Measurements from ENCODE around the gene PKN2.

The PKN2 gene

GRCh38 chr1:88730132-88730675, 46.1 kb downstream of the PKN2 start:
- H2AFZ ChIP-seq (ENCODE audit: low read depth, low read length), result no peak overlapping the region
- peaks cover 9% of the 10 kb centered on the region for H3K9me3 ChIP-seq (ENCODE audit: insufficient read depth, low read length, severe bottlenecking)
- no peaks in the 10 kb centered on the region for H3K27me3 ChIP-seq (ENCODE audit: insufficient read depth, low read length, poor library complexity)
- no peak for TF ChIP-seq EZH2 (IDR thresholded peaks at IDR 0.05; ENCODE audit: borderline replicate concordance, low read depth, low read length, severe bottlenecking)
- TF ChIP-seq, protein P1, sequence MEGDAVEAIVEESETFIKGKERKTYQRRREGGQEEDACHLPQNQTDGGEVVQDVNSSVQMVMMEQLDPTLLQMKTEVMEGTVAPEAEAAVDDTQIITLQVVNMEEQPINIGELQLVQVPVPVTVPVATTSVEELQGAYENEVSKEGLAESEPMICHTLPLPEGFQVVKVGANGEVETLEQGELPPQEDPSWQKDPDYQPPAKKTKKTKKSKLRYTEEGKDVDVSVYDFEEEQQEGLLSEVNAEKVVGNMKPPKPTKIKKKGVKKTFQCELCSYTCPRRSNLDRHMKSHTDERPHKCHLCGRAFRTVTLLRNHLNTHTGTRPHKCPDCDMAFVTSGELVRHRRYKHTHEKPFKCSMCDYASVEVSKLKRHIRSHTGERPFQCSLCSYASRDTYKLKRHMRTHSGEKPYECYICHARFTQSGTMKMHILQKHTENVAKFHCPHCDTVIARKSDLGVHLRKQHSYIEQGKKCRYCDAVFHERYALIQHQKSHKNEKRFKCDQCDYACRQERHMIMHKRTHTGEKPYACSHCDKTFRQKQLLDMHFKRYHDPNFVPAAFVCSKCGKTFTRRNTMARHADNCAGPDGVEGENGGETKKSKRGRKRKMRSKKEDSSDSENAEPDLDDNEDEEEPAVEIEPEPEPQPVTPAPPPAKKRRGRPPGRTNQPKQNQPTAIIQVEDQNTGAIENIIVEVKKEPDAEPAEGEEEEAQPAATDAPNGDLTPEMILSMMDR (IDR thresholded peaks at IDR 0.05; ENCODE audit: borderline replicate concordance, extremely low read depth, low read length, poor library complexity, severe bottlenecking), result no peak
- H3K9ac ChIP-seq (ENCODE audit: low read depth, low read length), result no peak overlapping the region
- no peak overlapping the region for H3K27ac ChIP-seq (ENCODE audit: low read length)
- DNase-seq (no peak), ATAC-seq (ENCODE audit: insufficient read depth, low read depth) (no peak)
- H3K4me2 ChIP-seq (ENCODE audit: insufficient read depth, low read length), result no peak overlapping the region
- H3K4me3 ChIP-seq (ENCODE audit: low read depth in 1 of 2, low read length in 2 of 2), result no peak overlapping the region
- H4K20me1 ChIP-seq (ENCODE audit: insufficient read depth, low read length), result peaks cover 12% of the 10 kb centered on the region; the same call in 1 of the 2 replicates
- peaks cover 96% of the 10 kb centered on the region for H3K79me2 ChIP-seq (ENCODE audit: insufficient read depth, low read length)
- H3K36me3 ChIP-seq (ENCODE audit: insufficient read depth, low read length), result peaks cover 14% of the 10 kb centered on the region; the same call in 1 of the 2 replicates
- H3K4me1 ChIP-seq (ENCODE audit: insufficient read depth, low read length), result no peaks in the 10 kb centered on the region

DNA sequence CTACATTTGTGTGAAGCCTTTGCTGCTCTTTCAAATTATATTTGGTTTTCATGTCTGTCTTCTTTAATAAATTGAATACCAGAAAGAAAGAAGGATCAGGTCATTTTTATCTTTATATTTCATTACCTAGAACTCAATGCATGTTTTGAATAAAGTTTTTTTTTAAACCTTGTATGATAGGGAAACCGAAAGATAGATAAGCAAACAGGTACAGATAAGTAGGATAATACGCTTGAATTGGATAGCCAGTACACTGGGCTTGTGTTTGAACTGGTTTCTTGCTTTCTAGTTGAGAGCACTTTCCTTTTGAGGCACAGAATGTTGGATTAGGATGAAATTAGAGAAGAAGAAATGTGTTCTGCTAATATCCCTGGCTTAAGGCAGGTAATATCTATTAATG, 46.9 kb downstream of the PKN2 start:
- Histone ChIP-seq H3K4me1 (ENCODE audit: insufficient read depth, low read length) (no peaks in the 10 kb centered on the region), H3K27me3 (ENCODE audit: insufficient read depth, low read length, poor library complexity) (no peaks in the 10 kb centered on the region), H3K79me2 (ENCODE audit: insufficient read depth, low read length) (peaks cover 96% of the 10 kb centered on the region), H3K9ac (ENCODE audit: low read depth, low read length) (no peak overlapping the region), H2AFZ (ENCODE audit: low read depth, low read length) (no peak overlapping the region), H3K27ac (ENCODE audit: low read length) (no peak overlapping the region), H3K9me3 (ENCODE audit: insufficient read depth, low read length, severe bottlenecking) (peaks cover 15% of the 10 kb centered on the region), H3K36me3 (ENCODE audit: insufficient read depth, low read length) (peaks cover 15% of the 10 kb centered on the region; the same call in 1 of the 2 replicates), H4K20me1 (ENCODE audit: insufficient read depth, low read length) (peaks cover 11% of the 10 kb centered on the region; the same call in 1 of the 2 replicates), H3K4me3 (ENCODE audit: low read depth in 1 of 2, low read length in 2 of 2) (no peak overlapping the region), H3K4me2 (ENCODE audit: insufficient read depth, low read length) (no peak overlapping the region)
- ATAC-seq (ENCODE audit: insufficient read depth, low read depth) (no peak), DNase-seq (no peak)
- TF ChIP-seq, protein P1 (IDR thresholded peaks at IDR 0.05; ENCODE audit: borderline replicate concordance, extremely low read depth, low read length, poor library complexity, severe bottlenecking), result no peak
- no peak for TF ChIP-seq EZH2 (IDR thresholded peaks at IDR 0.05; ENCODE audit: borderline replicate concordance, low read depth, low read length, severe bottlenecking)

- Histone ChIP-seq H2AFZ (ENCODE audit: low read depth, low read length) (no peak overlapping the region), H4K20me1 (ENCODE audit: insufficient read depth, low read length) (peaks cover 10% of the 10 kb centered on the region), H3K4me1 (ENCODE audit: insufficient read depth, low read length) (no peaks in the 10 kb centered on the region), H3K79me2 (ENCODE audit: insufficient read depth, low read length) (peaks cover 96% of the 10 kb centered on the region), H3K27me3 (ENCODE audit: insufficient read depth, low read length, poor library complexity) (no peaks in the 10 kb centered on the region), H3K4me3 (ENCODE audit: low read depth in 1 of 2, low read length in 2 of 2) (no peak overlapping the region), H3K36me3 (ENCODE audit: insufficient read depth, low read length) (peaks cover 18% of the 10 kb centered on the region), H3K9ac (ENCODE audit: low read depth, low read length) (no peak overlapping the region), H3K4me2 (ENCODE audit: insufficient read depth, low read length) (no peak overlapping the region), H3K27ac (ENCODE audit: low read length) (no peak overlapping the region), H3K9me3 (ENCODE audit: insufficient read depth, low read length, severe bottlenecking) (peaks cover 15% of the 10 kb centered on the region)
- DNase-seq (no peak), ATAC-seq (ENCODE audit: insufficient read depth, low read depth) (no peak)
- no peak for TF ChIP-seq EZH2 (IDR thresholded peaks at IDR 0.05; ENCODE audit: borderline replicate concordance, low read depth, low read length, severe bottlenecking)
- TF ChIP-seq, protein P1 (IDR thresholded peaks at IDR 0.05; ENCODE audit: borderline replicate concordance, extremely low read depth, low read length, poor library complexity, severe bottlenecking), result no peak
Measured at GRCh38 chr1:88731475-88732269, 47.6 kb downstream of the PKN2 start.

Measured in DND-41 (cell line).